ENCODE results near the gene AMMECR1. TPM values are rescaled to one million over a fixed set of nuclear protein-coding genes. Genes with fewer than 3 reads are reported as not detected.

AMMECR1 gene
- total RNA-seq, 6 donors from 2014 or later: 1.4 to 20.1 (median 8.0) TPM

DNA sequence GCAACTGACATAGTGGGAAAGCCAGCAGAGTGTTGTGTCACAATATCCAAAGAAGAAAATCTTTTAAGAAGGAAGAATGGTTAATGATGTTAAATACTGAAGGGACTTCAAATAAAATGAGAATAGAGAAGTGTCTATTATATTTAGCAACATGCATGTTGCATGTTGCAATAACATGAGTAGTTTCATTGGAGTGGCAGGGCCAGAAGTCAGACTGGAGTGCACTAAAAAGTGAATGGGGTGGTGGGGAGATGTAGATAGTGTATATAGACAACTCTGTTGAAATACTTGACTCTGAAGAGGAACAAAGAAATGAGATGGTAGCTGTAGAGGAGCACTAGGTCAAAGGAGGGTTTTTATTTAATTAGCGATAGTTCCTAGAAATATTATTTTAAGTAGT, 9.5 kb upstream of the AMMECR1 start:
- ATAC-seq (ENCODE audit: low FRiP score in 2 of 2) (peak in 1 of 2 donors; percentile 17), DNase-seq (no peak)
- H3K36me3 ChIP-seq: no peaks in the 10 kb centered on the region
- H3K9me3 ChIP-seq: no peaks in the 10 kb centered on the region
- no peak overlapping the region for H3K4me3 ChIP-seq
- no peaks in the 10 kb centered on the region for H3K4me1 ChIP-seq
- TF ChIP-seq POLR2AphosphoS5 (IDR thresholded peaks at IDR 0.05) (no peak), POLR2A (IDR thresholded peaks at IDR 0.05) (no peak), EP300 (IDR thresholded peaks at IDR 0.05) (no peak)
- TF ChIP-seq, protein P1, sequence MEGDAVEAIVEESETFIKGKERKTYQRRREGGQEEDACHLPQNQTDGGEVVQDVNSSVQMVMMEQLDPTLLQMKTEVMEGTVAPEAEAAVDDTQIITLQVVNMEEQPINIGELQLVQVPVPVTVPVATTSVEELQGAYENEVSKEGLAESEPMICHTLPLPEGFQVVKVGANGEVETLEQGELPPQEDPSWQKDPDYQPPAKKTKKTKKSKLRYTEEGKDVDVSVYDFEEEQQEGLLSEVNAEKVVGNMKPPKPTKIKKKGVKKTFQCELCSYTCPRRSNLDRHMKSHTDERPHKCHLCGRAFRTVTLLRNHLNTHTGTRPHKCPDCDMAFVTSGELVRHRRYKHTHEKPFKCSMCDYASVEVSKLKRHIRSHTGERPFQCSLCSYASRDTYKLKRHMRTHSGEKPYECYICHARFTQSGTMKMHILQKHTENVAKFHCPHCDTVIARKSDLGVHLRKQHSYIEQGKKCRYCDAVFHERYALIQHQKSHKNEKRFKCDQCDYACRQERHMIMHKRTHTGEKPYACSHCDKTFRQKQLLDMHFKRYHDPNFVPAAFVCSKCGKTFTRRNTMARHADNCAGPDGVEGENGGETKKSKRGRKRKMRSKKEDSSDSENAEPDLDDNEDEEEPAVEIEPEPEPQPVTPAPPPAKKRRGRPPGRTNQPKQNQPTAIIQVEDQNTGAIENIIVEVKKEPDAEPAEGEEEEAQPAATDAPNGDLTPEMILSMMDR (IDR thresholded peaks at IDR 0.05): no peak
- no peak overlapping the region for H3K27ac ChIP-seq
- 78 to 83% methylated on average over 1 of the region's 1 CpG for WGBS, 2 donors
- H3K27me3 ChIP-seq: no peaks in the 10 kb centered on the region

DNA sequence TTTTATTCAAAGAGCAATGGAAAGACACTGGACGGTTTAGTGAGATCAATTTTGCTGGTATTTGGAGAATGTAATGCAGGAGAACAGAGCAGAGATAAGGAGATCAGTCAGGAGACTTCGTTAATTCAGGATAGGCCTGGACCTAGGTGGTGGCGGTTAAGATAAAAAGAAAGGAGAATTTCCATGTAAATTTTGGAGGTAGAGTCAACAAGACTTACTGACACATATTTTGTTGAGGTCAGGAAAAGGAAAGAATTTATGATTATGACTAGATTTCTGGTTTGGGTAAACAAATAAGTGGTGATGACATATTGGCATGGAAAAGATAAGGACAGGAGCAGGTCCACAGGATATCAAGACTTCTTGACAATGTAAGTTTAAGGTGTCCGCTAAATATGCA, 8.8 kb upstream of the AMMECR1 start:
- TF ChIP-seq POLR2AphosphoS5 (IDR thresholded peaks at IDR 0.05) (no peak), POLR2A (IDR thresholded peaks at IDR 0.05) (no peak), EP300 (IDR thresholded peaks at IDR 0.05) (no peak)
- TF ChIP-seq, protein P1 (IDR thresholded peaks at IDR 0.05): no peak
- ATAC-seq (ENCODE audit: low FRiP score in 2 of 2): no peak
- H3K9me3 ChIP-seq: no peaks in the 10 kb centered on the region
- WGBS, 2 donors: 71 to 90% methylated on average over 4 of the region's 4 CpGs
- no peaks in the 10 kb centered on the region for H3K4me1 ChIP-seq
- no peak for DNase-seq
- H3K27me3 ChIP-seq: no peaks in the 10 kb centered on the region
- no peaks in the 10 kb centered on the region for H3K36me3 ChIP-seq
- no peak overlapping the region for H3K27ac ChIP-seq
- no peak overlapping the region for H3K4me3 ChIP-seq

DNA sequence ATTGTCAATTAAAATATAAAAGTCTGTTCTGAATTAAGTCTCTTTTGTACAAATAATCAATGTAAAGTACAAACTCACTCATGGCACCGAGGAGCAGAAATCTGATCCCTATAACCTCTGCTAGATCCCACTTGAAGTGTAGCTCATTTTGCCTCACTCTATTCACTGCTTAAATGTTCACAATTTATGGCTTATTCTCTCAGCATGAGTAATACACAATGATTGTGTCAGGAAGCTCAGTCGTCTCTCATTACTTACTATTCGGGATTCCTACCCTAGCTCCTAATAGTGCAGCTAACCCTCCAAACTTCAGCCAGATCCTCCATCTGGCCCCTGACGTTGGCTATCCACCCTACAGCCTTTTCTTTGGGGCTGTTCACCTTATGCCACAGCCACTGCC, 4.7 kb upstream of the AMMECR1 start:
- no peak for TF ChIP-seq POLR2AphosphoS5 (IDR thresholded peaks at IDR 0.05)
- no peak for TF ChIP-seq EP300 (IDR thresholded peaks at IDR 0.05)
- no peak for TF ChIP-seq POLR2A (IDR thresholded peaks at IDR 0.05)
- TF ChIP-seq, protein P1 (IDR thresholded peaks at IDR 0.05): no peak
- WGBS, 2 donors: 71 to 75% methylated on average over 4 of the region's 4 CpGs
- H3K36me3 ChIP-seq: no peaks in the 10 kb centered on the region

DNA sequence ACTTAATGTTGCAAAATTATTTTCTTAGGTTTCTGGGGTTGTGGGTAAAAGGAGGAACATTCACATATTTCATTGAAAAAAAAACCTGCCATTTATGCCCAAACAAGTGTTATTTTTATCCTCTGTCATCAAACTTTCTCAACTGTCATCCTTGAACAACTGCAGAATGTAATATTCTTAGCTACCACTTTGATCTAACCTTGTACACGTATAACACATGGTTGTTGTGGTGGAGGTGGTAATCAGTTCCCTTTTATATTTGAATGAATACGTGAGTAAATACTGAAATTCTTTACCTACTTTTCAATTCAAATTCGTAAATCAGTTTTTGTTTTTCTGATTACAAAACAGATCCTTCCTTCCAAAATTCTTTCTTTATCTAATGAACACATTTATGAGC, 3.8 kb upstream of the AMMECR1 start:
- no peaks in the 10 kb centered on the region for H3K4me1 ChIP-seq
- DNase-seq (no peak), ATAC-seq (ENCODE audit: low FRiP score in 2 of 2) (no peak)
- 46 to 75% methylated on average over 3 of the region's 3 CpGs for WGBS, 2 donors
- H3K27me3 ChIP-seq: no peaks in the 10 kb centered on the region
- H3K4me3 ChIP-seq: no peak overlapping the region
- TF ChIP-seq POLR2AphosphoS5 (IDR thresholded peaks at IDR 0.05) (no peak), POLR2A (IDR thresholded peaks at IDR 0.05) (no peak), EP300 (IDR thresholded peaks at IDR 0.05) (no peak)
- TF ChIP-seq, protein P1 (IDR thresholded peaks at IDR 0.05): no peak
- no peaks in the 10 kb centered on the region for H3K36me3 ChIP-seq
- no peak overlapping the region for H3K27ac ChIP-seq
- H3K9me3 ChIP-seq: no peaks in the 10 kb centered on the region

More for the DNA sequence above, 4.7 kb upstream of the AMMECR1 start:
- no peak overlapping the region for H3K27ac ChIP-seq
- no peaks in the 10 kb centered on the region for H3K27me3 ChIP-seq
- no peak for DNase-seq
- H3K9me3 ChIP-seq: no peaks in the 10 kb centered on the region
- H3K4me1 ChIP-seq: no peaks in the 10 kb centered on the region
- ATAC-seq (ENCODE audit: low FRiP score in 2 of 2): no peak
- H3K4me3 ChIP-seq: no peak overlapping the region

DNA sequence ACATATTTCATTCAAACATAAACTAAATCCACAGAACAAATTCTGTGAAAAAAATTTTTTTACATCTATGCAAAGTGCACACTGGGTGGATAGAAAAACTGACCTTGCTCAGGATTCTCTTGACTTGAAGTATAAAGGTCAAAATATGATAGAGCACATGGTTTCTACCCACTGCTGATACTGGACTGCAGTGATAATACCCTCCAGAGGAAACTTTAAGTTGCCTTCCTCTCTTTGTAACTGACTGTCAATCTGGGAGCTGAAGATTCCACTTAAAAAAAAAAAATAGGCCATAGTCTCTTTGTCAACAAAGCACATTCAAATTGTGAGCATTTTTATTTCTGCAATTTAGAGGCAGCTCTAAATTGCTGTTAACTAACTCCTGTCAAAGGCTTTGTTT, 3.2 kb upstream of the AMMECR1 start:
- TF ChIP-seq POLR2AphosphoS5 (IDR thresholded peaks at IDR 0.05) (no peak), EP300 (IDR thresholded peaks at IDR 0.05) (no peak), POLR2A (IDR thresholded peaks at IDR 0.05) (no peak)
- TF ChIP-seq, protein P1 (IDR thresholded peaks at IDR 0.05): no peak
- H3K4me1 ChIP-seq: no peaks in the 10 kb centered on the region
- ATAC-seq (ENCODE audit: low FRiP score in 2 of 2): no peak
- no peaks in the 10 kb centered on the region for H3K36me3 ChIP-seq
- DNase-seq: no peak
- no peaks in the 10 kb centered on the region for H3K9me3 ChIP-seq
- no peaks in the 10 kb centered on the region for H3K27me3 ChIP-seq
- H3K27ac ChIP-seq: no peak overlapping the region
- H3K4me3 ChIP-seq: no peak overlapping the region

Data from upper lobe of left lung (tissue), 6 donors.